Astrocyte of the spinal cord (primary cell): ENCODE data around the gene MRPL58.

ENCODE experiments used
- DNase-seq: peaks from one replicate; pipeline ENCODE4 v3.0.0; 2011; ENCODE audit warnings: low read depth, low spot score
- H3K4me3 ChIP-seq: 2 replicates; pipeline ENCODE4 v1.5.1; 2011; ENCODE audit warnings: low read depth, mild to moderate bottlenecking, low read length, moderate library complexity
- CTCF ChIP-seq: IDR thresholded peaks from 2 replicates; pipeline ENCODE4 v1.5.1; 2012; ENCODE audit warnings: low read depth, mild to moderate bottlenecking, low read length, inconsistent platforms
- in situ Hi-C: cut with HindIII; loops from 2 replicates; pipeline ENCODE4 v1.10.0; 2017; ENCODE audit warnings: low sequenced_read_pairs

Gene MRPL58

GRCh38 chr17:75064867-75065561 lies 52.5 kb downstream of the MRPL58 start:
- in situ Hi-C loops, result no loop called here
- no peak for TF ChIP-seq CTCF
- DNase-seq, result no peak

GRCh38 chr17:75065562-75066151 lies 53.2 kb downstream of the MRPL58 start:
- no peak for DNase-seq
- TF ChIP-seq CTCF, result no peak
- H3K4me3 ChIP-seq, result no peak overlapping the region
- in situ Hi-C loops, result no loop called here

More at GRCh38 chr17:75064867-75065561, 52.5 kb downstream of the MRPL58 start:
- H3K4me3 ChIP-seq, result no peak overlapping the region

GRCh38 chr17:75067856-75068255 lies 55.4 kb downstream of the MRPL58 start:
- DNase-seq, result no peak
- no peak overlapping the region for H3K4me3 ChIP-seq
- in situ Hi-C loops, result no loop called here
- no peak for TF ChIP-seq CTCF

GRCh38 chr17:75068750-75069149 lies 56.3 kb downstream of the MRPL58 start:
- TF ChIP-seq CTCF, result no peak
- in situ Hi-C loops, result no loop called here
- no peak for DNase-seq
- H3K4me3 ChIP-seq, result no peak overlapping the region

DNA sequence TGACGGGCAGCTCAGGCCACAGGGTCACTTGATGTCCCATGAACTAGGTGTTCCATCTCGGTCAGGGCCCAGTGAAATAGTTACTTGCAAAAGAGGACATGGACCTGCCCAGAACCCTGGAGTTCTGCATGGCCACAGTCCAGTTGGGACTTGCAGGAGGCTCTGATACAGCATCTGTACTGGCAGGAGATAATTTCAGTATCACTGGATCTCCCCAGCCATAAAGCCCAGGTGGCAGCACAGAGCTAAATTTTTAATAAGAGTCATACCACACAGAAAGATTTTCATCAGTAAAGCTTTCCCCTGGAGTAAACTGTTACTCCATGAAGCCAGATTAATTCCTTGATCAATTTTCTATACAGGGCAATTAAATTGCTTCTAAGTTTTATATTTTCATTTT lies 57.3 kb downstream of the MRPL58 start:
- no peak for DNase-seq
- no peak overlapping the region for H3K4me3 ChIP-seq
- in situ Hi-C loops, result no loop called here
- TF ChIP-seq CTCF, result peak; percentile 42
